Natural killer cell treated with Interleukin-12 subunit alpha and Interleukin-12 subunit beta and Interleukin-15 and Interleukin-18, amount 100 ng/mL, for 72 hours (primary cell): ENCODE measurements around the gene GAGE12E. TPM values are rescaled to one million over a fixed set of nuclear protein-coding genes. Genes with fewer than 3 reads are reported as not detected.

Source experiments
- total RNA-seq, 2 donors: library from RNA; stranded (reverse); gene quantifications; one replicate each; pipeline ENCODE4 v1.2.3, GENCODE V29; 2022

GAGE12E gene
- total RNA-seq, 2 donors from 2014 or later = not detected

Other genes starting within 250 kb of the GAGE12E start
- not detected for gene GAGE10, start 247.6 kb upstream of the GAGE12E start, total RNA-seq
- gene GAGE12J, start 229.3 kb upstream of the GAGE12E start, total RNA-seq = not detected
- not detected for gene GAGE13, start 219.7 kb upstream of the GAGE12E start, total RNA-seq
- not detected for gene GAGE12C, start 19.1 kb upstream of the GAGE12E start, total RNA-seq
- gene GAGE12D, start 9.6 kb upstream of the GAGE12E start, total RNA-seq = not detected
- not detected for gene GAGE12F, start 9.6 kb downstream of the GAGE12E start, total RNA-seq
- not detected for gene GAGE12G, start 19.1 kb downstream of the GAGE12E start, total RNA-seq
- not detected for gene GAGE12H, start 28.7 kb downstream of the GAGE12E start, total RNA-seq
- gene GAGE2A, start 38.2 kb downstream of the GAGE12E start, total RNA-seq = not detected
- gene GAGE1, start 47.7 kb downstream of the GAGE12E start, total RNA-seq = not detected
- gene PAGE1, start 144.7 kb downstream of the GAGE12E start, total RNA-seq = not detected